Psoas muscle (tissue), 8 donors: ENCODE measurements around the gene MPRIP. TPM values are rescaled to one million over a fixed set of nuclear protein-coding genes. Genes with fewer than 3 reads are reported as not detected.
"Not testable (repeated sequence)": the region's sequence is repeated elsewhere in the genome, so short reads cannot be mapped to it uniquely, and the experiment has no call there.

ENCODE experiments used
- ATAC-seq, 4 donors: fragments of 200-7000 bp; cut with Tn5 transposase; one replicate each; pipeline ENCODE4 v1.9.1; 2020; ENCODE audit warnings: moderate library complexity in 3 of 4, mild to moderate bottlenecking in 2 of 4
- DNase-seq, 2 donors: peaks; one replicate each; pipeline ENCODE4 v3.0.0-alpha.2; 2020
- H3K27ac ChIP-seq: fragments of 200-600 bp; one replicate; pipeline ENCODE4 v1.8.0; 2022
- H3K27me3 ChIP-seq, 3 donors: fragments of 200-600 bp in 1 of 3; one replicate each; pipeline versions ENCODE4 v1.6.1 to v1.8.0; 2013 to 2022; ENCODE audit warnings: low read length in 2 of 3, mild to moderate bottlenecking in 2 of 3, moderate library complexity in 1 of 3; ENCODE audit not compliant: insufficient read depth in 3 of 3
- H3K36me3 ChIP-seq, 2 donors: fragments of 200-600 bp in 1 of 2; one replicate each; pipeline versions ENCODE4 v1.6.1 to v1.8.0; 2013 to 2022; ENCODE audit warnings: low read depth in 1 of 2, mild to moderate bottlenecking in 1 of 2, moderate library complexity in 1 of 2; ENCODE audit not compliant: insufficient read depth in 1 of 2
- H3K4me1 ChIP-seq: fragments of 200-600 bp; one replicate; pipeline ENCODE4 v1.8.0; 2022
- H3K4me3 ChIP-seq: fragments of 200-600 bp; one replicate; pipeline ENCODE4 v1.8.0; 2022; ENCODE audit warnings: mild to moderate bottlenecking
- H3K9me3 ChIP-seq: fragments of 200-600 bp; one replicate; pipeline ENCODE4 v1.8.0; 2022
- CTCF ChIP-seq: fragments of 200-600 bp; IDR thresholded peaks from one replicate; pipeline ENCODE4 v1.8.0; 2022; ENCODE audit warnings: antibody characterized with exemption
- WGBS, 3 donors: extraction: QIAGEN DNeasy Blood & Tissue Kit; methylation state at CpG; one replicate each; pipeline versions ENCODE4 v1.1.6 to v1.1.7; 2013; 5-methylcytosine and 5-hydroxymethylcytosine counted together
- intact Hi-C, 2 donors: fragments of 100-400 bp; cut with DNase I; formaldehyde crosslinking; loops; one replicate each; pipeline versions ENCODE4 v1.11.0 to v1.14.2; 2022
- polyA plus RNA-seq, 3 donors: library from polyadenylated mRNA; stranded (reverse); fragments of 200-250 nt; gene quantifications; one replicate each; pipeline ENCODE4 v1.2.3, GENCODE V29; 2013
- total RNA-seq, 4 donors: library from RNA; stranded (reverse); fragmentation: NEBNext Ultra II Directional in 2 of 4; extraction: Animal tissue kit (Norgen Biotek cat#: 25700) in 2 of 4; gene quantifications; one replicate each; pipeline versions ENCODE4 v1.2.1 to v1.2.4, GENCODE V29; 2021 to 2023
- donor health status: healthy with polysubstance abuse.
- donor health status: DM: no; HTN: no; CAD: no; lungs with moderate emphysema.
- donor health status: Bipolar disorder and iron deficiency.
- donor health status: healthy.
- donor health status: DM: yes; HTN: yes; CAD: no.
- donor health status: DM: no; HTN: no; CAD: no.
- donor health status: DM: no; HTN: no; CAD: no.
- donor health status: DM: yes; HTN: yes; CAD: no.

Gene MPRIP
- total and polyA plus RNA-seq, 7 donors = 142 to 322 (median 244) TPM

GRCh38 chr17:17004251-17004996 is 37.8 kb upstream of the MPRIP start:
- intact Hi-C loops = loop anchor here in 1 of 2 donors (5.0 to 10.0 kb wide), 5 partner anchors 120 to 640 kb away; no protein-coding TSS in a partner anchor

GRCh38 chr17:17004997-17005614 is 37.2 kb upstream of the MPRIP start:
- peak in 1 of 2 donors; percentile 36 for DNase-seq
- H3K27me3 ChIP-seq, H3K36me3 ChIP-seq, ATAC-seq, H3K4me3 ChIP-seq, H3K27ac ChIP-seq, H3K9me3 ChIP-seq, H3K4me1 ChIP-seq: not testable (repeated sequence)
- WGBS, 3 donors = 68 to 78% (median 74%) methylated on average over 11 to 13 of the region's 14 CpGs
- intact Hi-C loops = loop anchor here in 1 of 2 donors (5.0 to 10.0 kb wide), 5 partner anchors 120 to 640 kb away; no protein-coding TSS in a partner anchor

More at GRCh38 chr17:17004251-17004996, 37.8 kb upstream of the MPRIP start:
- H3K4me1 ChIP-seq = peaks cover 3% of the 10 kb centered on the region
- H3K36me3 ChIP-seq = no peaks in the 10 kb centered on the region
- no peak overlapping the region for H3K27ac ChIP-seq
- 86 to 90% (median 88%) methylated on average over 19 of the region's 19 CpGs for WGBS, 3 donors
- H3K4me3 ChIP-seq = no peak overlapping the region
- H3K27me3 ChIP-seq = no peaks in the 10 kb centered on the region
- H3K9me3 ChIP-seq = no peaks in the 10 kb centered on the region
- DNase-seq = peak in 1 of 2 donors; percentile 28
- no peak for TF ChIP-seq CTCF
- no peak for ATAC-seq

GRCh38 chr17:17007891-17008290 is 34.4 kb upstream of the MPRIP start:
- not testable (repeated sequence) for H3K9me3 ChIP-seq, H3K4me3 ChIP-seq, H3K4me1 ChIP-seq, H3K27ac ChIP-seq, ATAC-seq, H3K36me3 ChIP-seq, H3K27me3 ChIP-seq
- 46 to 56% (median 52%) methylated on average over 2 to 4 of the region's 6 CpGs for WGBS, 3 donors
- intact Hi-C loops = loop anchor here in 1 of 2 donors (10.0 kb wide), 3 partner anchors 117 to 637 kb away; no protein-coding TSS in a partner anchor
- peak in 1 of 2 donors; percentile 32 for DNase-seq

GRCh38 chr17:17008621-17009397 is 33.4 kb upstream of the MPRIP start:
- ATAC-seq, DNase-seq, H3K4me3 ChIP-seq, H3K27me3 ChIP-seq, H3K4me1 ChIP-seq, H3K27ac ChIP-seq, H3K9me3 ChIP-seq, H3K36me3 ChIP-seq: not testable (repeated sequence)
- intact Hi-C loops = loop anchor here in 1 of 2 donors (10.0 kb wide), 3 partner anchors 116 to 636 kb away; no protein-coding TSS in a partner anchor
- WGBS, 3 donors = 89 to 93% (median 89%) methylated on average over 9 to 10 of the region's 10 CpGs

- H3K27ac ChIP-seq = not testable (repeated sequence)
- peak in 1 of 2 donors; percentile 50 for DNase-seq
Observed at GRCh38 chr17:17009972-17010371, 32.3 kb upstream of the MPRIP start.

GRCh38 chr17:17010545-17011034 is 31.7 kb upstream of the MPRIP start:
- H3K4me1 ChIP-seq, H3K27me3 ChIP-seq, H3K36me3 ChIP-seq, H3K27ac ChIP-seq, H3K9me3 ChIP-seq, H3K4me3 ChIP-seq, intact Hi-C loops: not testable (repeated sequence)
- DNase-seq = peak; percentile 52 to 67
- WGBS, 3 donors = 31 to 40% (median 38%) methylated on average over 3 to 5 of the region's 12 CpGs
- ATAC-seq = peak; percentile 78 to 88 (median 80)

More at GRCh38 chr17:17009972-17010371, 32.3 kb upstream of the MPRIP start:
- not testable (repeated sequence) for H3K4me3 ChIP-seq, H3K4me1 ChIP-seq, H3K9me3 ChIP-seq, H3K36me3 ChIP-seq, H3K27me3 ChIP-seq
- ATAC-seq = peak; percentile 86 to 95 (median 90)
- peak; percentile 26 for TF ChIP-seq CTCF
- intact Hi-C loops = loop anchor here in 1 of 2 donors (10.0 kb wide), 3 partner anchors 115 to 635 kb away; no protein-coding TSS in a partner anchor
- 0 to 40% (median 17%) methylated on average over 1 of the region's 4 CpGs for WGBS, 3 donors

GRCh38 chr17:17011043-17011907 is 31.0 kb upstream of the MPRIP start:
- intact Hi-C loops, H3K4me3 ChIP-seq, H3K27me3 ChIP-seq, H3K27ac ChIP-seq, H3K9me3 ChIP-seq, H3K36me3 ChIP-seq, H3K4me1 ChIP-seq: not testable (repeated sequence)
- WGBS, 3 donors = 31 to 47% (median 43%) methylated on average over 3 to 6 of the region's 12 CpGs
- ATAC-seq = peak; percentile 61 to 72 (median 66)
- DNase-seq = peak; percentile 56 to 59
